ENCODE measurements around the gene TSPAN18. TPM values are rescaled to one million over a fixed set of nuclear protein-coding genes. Genes with fewer than 3 reads are reported as not detected.

Gene TSPAN18
- total RNA-seq, 1 donor from 2014 or later, result 38.4 TPM

- H3K27me3 ChIP-seq (ENCODE audit: low read depth), result no peaks in the 10 kb centered on the region
- DNase-seq (no peak), ATAC-seq (no peak)
- no peaks in the 10 kb centered on the region for H3K9me3 ChIP-seq
- no peaks in the 10 kb centered on the region for H3K36me3 ChIP-seq
- no peak overlapping the region for H3K4me3 ChIP-seq
- intact Hi-C loops (cut with DNase I), result no loop called here
- TF ChIP-seq CTCF (IDR thresholded peaks at IDR 0.05), result no peak
- H3K27ac ChIP-seq, result no peak overlapping the region
- peaks cover 6% of the 10 kb centered on the region for H3K4me1 ChIP-seq
Observed at GRCh38 chr11:44875037-44875436, 148.3 kb downstream of the TSPAN18 start.

- Histone ChIP-seq H3K9me3 (no peaks in the 10 kb centered on the region), H3K27ac (no peak overlapping the region), H3K4me3 (no peak overlapping the region), H3K4me1 (peaks cover 6% of the 10 kb centered on the region), H3K27me3 (ENCODE audit: low read depth) (no peaks in the 10 kb centered on the region), H3K36me3 (no peaks in the 10 kb centered on the region)
- TF ChIP-seq CTCF (IDR thresholded peaks at IDR 0.05), result no peak
- ATAC-seq (no peak), DNase-seq (no peak)
- intact Hi-C loops (cut with DNase I), result no loop called here
Observed at GRCh38 chr11:44876194-44876723, 149.5 kb downstream of the TSPAN18 start.

DNA sequence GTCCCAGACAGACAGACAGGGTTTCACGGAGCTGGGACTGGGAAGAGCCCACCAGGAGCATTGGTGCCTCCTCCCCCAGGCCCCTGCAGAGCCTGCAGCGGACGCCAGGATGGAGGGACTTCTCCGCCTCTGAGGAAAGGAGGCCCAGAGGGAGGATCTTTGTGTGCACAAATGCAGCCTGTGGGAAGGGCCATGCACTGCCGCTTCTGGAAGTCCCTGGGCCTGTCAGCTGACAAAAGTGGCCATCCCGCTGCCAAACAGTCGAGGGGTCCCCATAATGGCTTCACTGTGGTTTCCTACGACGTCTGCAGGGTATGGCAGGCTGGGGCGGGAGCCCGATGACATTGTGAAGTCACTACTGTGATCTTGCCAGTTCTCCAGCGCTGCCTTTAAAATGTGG, 150.1 kb downstream of the TSPAN18 start:
- H3K4me3 ChIP-seq, result no peak overlapping the region
- ATAC-seq (no peak), DNase-seq (no peak)
- peaks cover 6% of the 10 kb centered on the region for H3K4me1 ChIP-seq
- no peak overlapping the region for H3K27ac ChIP-seq
- intact Hi-C loops (cut with DNase I), result no loop called here
- H3K36me3 ChIP-seq, result no peaks in the 10 kb centered on the region
- no peaks in the 10 kb centered on the region for H3K9me3 ChIP-seq
- no peaks in the 10 kb centered on the region for H3K27me3 ChIP-seq (ENCODE audit: low read depth)
- TF ChIP-seq CTCF (IDR thresholded peaks at IDR 0.05), result no peak

- Histone ChIP-seq H3K4me3 (no peak overlapping the region), H3K9me3 (no peaks in the 10 kb centered on the region), H3K36me3 (no peaks in the 10 kb centered on the region), H3K27me3 (ENCODE audit: low read depth) (no peaks in the 10 kb centered on the region), H3K4me1 (peaks cover 6% of the 10 kb centered on the region), H3K27ac (no peak overlapping the region)
- intact Hi-C loops (cut with DNase I), result no loop called here
- TF ChIP-seq CTCF (IDR thresholded peaks at IDR 0.05), result no peak
- ATAC-seq, result no peak
- DNase-seq, result no peak
Observed at GRCh38 chr11:44877571-44878497, 151.1 kb downstream of the TSPAN18 start.

DNA sequence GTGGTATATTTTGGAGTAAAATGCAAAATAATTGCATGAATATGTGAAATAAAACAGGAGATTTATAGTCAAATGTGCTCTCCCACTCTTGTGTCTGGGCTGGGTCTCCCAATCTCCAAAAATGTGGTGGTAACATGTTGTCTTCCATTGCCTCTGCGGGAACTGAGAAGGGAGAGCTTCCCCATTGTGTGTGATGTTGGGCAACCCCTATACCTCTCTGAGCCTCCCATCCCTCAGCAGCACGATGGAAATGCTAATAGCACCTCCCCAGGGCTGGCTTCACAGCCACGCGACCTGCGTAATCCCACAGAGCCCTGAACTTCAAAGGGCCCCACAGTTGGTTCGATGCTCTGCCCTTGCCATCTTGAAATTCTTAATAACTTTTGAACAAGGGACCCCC, 151.9 kb downstream of the TSPAN18 start:
- Histone ChIP-seq H3K36me3 (no peaks in the 10 kb centered on the region), H3K9me3 (no peaks in the 10 kb centered on the region), H3K27me3 (ENCODE audit: low read depth) (no peaks in the 10 kb centered on the region), H3K27ac (no peak overlapping the region), H3K4me3 (no peak overlapping the region), H3K4me1 (peaks cover 6% of the 10 kb centered on the region)
- intact Hi-C loops (cut with DNase I), result no loop called here
- TF ChIP-seq CTCF (IDR thresholded peaks at IDR 0.05), result no peak
- ATAC-seq, result no peak
- DNase-seq, result no peak

All from lower lobe of right lung (tissue), 2 donors.